SK-N-SH treated with all-trans-retinoic acid at 6 μM for 48 hours (cell line): ENCODE measurements around the gene SURF1.
"Not testable (repeated sequence)": the region's sequence is repeated elsewhere in the genome, so short reads cannot be mapped to it uniquely, and the experiment has no call there.

Experiments used
- BACH2 ChIP-seq: fragments of 250-450 bp; sonication (Bioruptor Pico); IDR thresholded peaks from 2 replicates; pipeline ENCODE4 v1.9.0; 2021; ENCODE audit warnings: mild to moderate bottlenecking, borderline replicate concordance
- ESRRG ChIP-seq: fragments of 250-450 bp; sonication (Bioruptor Pico); IDR thresholded peaks from 2 replicates; pipeline ENCODE4 v1.6.1; 2021; ENCODE audit warnings: mild to moderate bottlenecking
- GLIS3 ChIP-seq: fragments of 250-450 bp; sonication (Bioruptor Pico); IDR thresholded peaks from 2 replicates; pipeline ENCODE4 v1.5.0; 2020; ENCODE audit warnings: mild to moderate bottlenecking, moderate library complexity
- RARB ChIP-seq: fragments of 250-450 bp; sonication (Bioruptor Pico); IDR thresholded peaks from 2 replicates; pipeline ENCODE4 v1.8.0; 2021; ENCODE audit warnings: mild to moderate bottlenecking, moderate library complexity
- TOX ChIP-seq: fragments of 250-450 bp; sonication (Bioruptor Pico); IDR thresholded peaks from 2 replicates; pipeline ENCODE4 v1.8.0; 2021; ENCODE audit warnings: mild to moderate bottlenecking, moderate library complexity, borderline replicate concordance
- ZC3H10 ChIP-seq: fragments of 250-450 bp; sonication (Bioruptor Pico); IDR thresholded peaks from 2 replicates; pipeline ENCODE4 v1.5.1; 2021; ENCODE audit warnings: mild to moderate bottlenecking, moderate library complexity
- ZFP30 ChIP-seq: fragments of 450-650 bp; formaldehyde crosslinking; IDR thresholded peaks from 2 replicates; pipeline ENCODE4 v1.5.0; 2022; ENCODE audit warnings: mild to moderate bottlenecking, moderate library complexity
- ZNF565 ChIP-seq: fragments of 450-650 bp; formaldehyde crosslinking; conservative IDR thresholded peaks from 2 replicates; pipeline ENCODE4 v1.5.0; 2020; ENCODE audit warnings: low read depth, mild to moderate bottlenecking, moderate library complexity
- TF ChIP-seq, protein P1 (sequence below): fragments of 250-450 bp; sonication (Bioruptor Pico); IDR thresholded peaks from 2 replicates; pipeline ENCODE4 v1.8.0; 2020; ENCODE audit warnings: mild to moderate bottlenecking, moderate library complexity, borderline replicate concordance

DNA sequence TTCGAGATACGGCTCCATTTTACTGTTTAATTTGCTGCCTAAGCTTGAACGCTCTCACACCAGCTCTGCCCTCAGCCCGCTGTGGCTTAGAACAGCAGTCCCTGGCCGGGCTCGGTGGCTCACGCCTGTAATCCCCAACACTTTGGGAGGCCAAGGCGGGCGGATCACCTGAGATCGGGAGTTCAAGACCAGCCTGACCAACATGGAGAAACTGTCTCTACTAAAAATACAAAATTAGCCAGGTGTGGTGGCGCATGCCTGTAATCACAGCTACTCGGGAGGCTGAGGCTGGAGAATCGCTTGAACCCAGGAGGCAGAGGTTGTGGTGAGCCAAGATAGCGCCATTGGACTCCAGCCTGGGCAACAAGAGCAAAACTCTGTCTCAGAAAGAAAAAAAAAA, 21.0 kb upstream of the SURF1 start:
- TF ChIP-seq RARB (CRISPR knock-in tag); BACH2 (CRISPR knock-in tag); ZNF565 (CRISPR knock-in tag); ZC3H10 (CRISPR knock-in tag); ZFP30 (CRISPR knock-in tag); GLIS3 (CRISPR knock-in tag); ESRRG (CRISPR knock-in tag); TOX: not testable (repeated sequence)
- TF ChIP-seq, protein P1, sequence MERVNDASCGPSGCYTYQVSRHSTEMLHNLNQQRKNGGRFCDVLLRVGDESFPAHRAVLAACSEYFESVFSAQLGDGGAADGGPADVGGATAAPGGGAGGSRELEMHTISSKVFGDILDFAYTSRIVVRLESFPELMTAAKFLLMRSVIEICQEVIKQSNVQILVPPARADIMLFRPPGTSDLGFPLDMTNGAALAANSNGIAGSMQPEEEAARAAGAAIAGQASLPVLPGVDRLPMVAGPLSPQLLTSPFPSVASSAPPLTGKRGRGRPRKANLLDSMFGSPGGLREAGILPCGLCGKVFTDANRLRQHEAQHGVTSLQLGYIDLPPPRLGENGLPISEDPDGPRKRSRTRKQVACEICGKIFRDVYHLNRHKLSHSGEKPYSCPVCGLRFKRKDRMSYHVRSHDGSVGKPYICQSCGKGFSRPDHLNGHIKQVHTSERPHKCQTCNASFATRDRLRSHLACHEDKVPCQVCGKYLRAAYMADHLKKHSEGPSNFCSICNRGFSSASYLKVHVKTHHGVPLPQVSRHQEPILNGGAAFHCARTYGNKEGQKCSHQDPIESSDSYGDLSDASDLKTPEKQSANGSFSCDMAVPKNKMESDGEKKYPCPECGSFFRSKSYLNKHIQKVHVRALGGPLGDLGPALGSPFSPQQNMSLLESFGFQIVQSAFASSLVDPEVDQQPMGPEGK = not testable (repeated sequence)
